ENCODE measurements around the gene GNAS. TPM values are rescaled to one million over a fixed set of nuclear protein-coding genes. Genes with fewer than 3 reads are reported as not detected.

GNAS gene
- total and polyA plus RNA-seq, 12 donors: 614 to 6,333 (median 1,418) TPM

GRCh38 chr20:58892141-58892931 lies 39.8 kb downstream of the GNAS start:
- Histone ChIP-seq H3K9me3 (replicated peaks in 1 of 3) (no peaks in the 10 kb centered on the region), H3K27me3 (no peaks in the 10 kb centered on the region), H3K4me1 (replicated peaks in 1 of 2) (peaks cover 36 to 45% of the 10 kb centered on the region in 2 donors), H3K36me3 (replicated peaks in 1 of 2) (no peaks in the 10 kb centered on the region), H3K27ac (peak overlapping the region; percentile 90 to 99 (median 98)), H3K4me3 (peak overlapping the region; percentile 63 to 95 (median 86))
- intact Hi-C loops (cut with DNase I): no loop called here
- DNase-seq: peak; percentile 70 to 86 (median 76)
- TF ChIP-seq CTCF (IDR thresholded peaks at IDR 0.05) (no peak), POLR2A (IDR thresholded peaks at IDR 0.05) (peak in 1 of 2 donors; percentile 28)
- 0 to 1% (median 0%) methylated on average over 31 to 49 of the region's 49 CpGs for WGBS, 4 donors

- TF ChIP-seq CTCF (IDR thresholded peaks at IDR 0.05): peak in 1 of 6 experiments; percentile 7
- no peak for TF ChIP-seq POLR2A (IDR thresholded peaks at IDR 0.05)
- DNase-seq: no peak
- intact Hi-C loops (cut with DNase I): no loop called here
- Histone ChIP-seq H3K4me1 (replicated peaks in 1 of 2) (peaks cover 40 to 51% of the 10 kb centered on the region in 2 donors), H3K36me3 (replicated peaks in 1 of 2) (no peaks in the 10 kb centered on the region), H3K27me3 (no peaks in the 10 kb centered on the region), H3K27ac (peak overlapping the region in 4 of 5 donors; percentile 96 to 99 (median 98)), H3K9me3 (replicated peaks in 1 of 3) (no peaks in the 10 kb centered on the region), H3K4me3 (peak overlapping the region in 2 of 4 donors; percentile 78 to 95)
- 0 to 3% (median 0%) methylated on average over 1 of the region's 1 CpG for WGBS, 4 donors
Observed at GRCh38 chr20:58892932-58893224, 40.4 kb downstream of the GNAS start.

GRCh38 chr20:58893355-58894120 lies 41.0 kb downstream of the GNAS start:
- WGBS, 4 donors: 50 to 57% (median 51%) methylated on average over 5 of the region's 5 CpGs
- TF ChIP-seq POLR2A (IDR thresholded peaks at IDR 0.05): no peak
- TF ChIP-seq CTCF (IDR thresholded peaks at IDR 0.05): peak in 1 of 6 experiments; percentile 2
- H3K36me3 ChIP-seq (replicated peaks in 1 of 2): peaks cover 0 to 1% of the 10 kb centered on the region in 2 donors
- H3K4me3 ChIP-seq: peak overlapping the region in 1 of 4 donors; percentile 78
- H3K27me3 ChIP-seq: no peaks in the 10 kb centered on the region
- peaks cover 45 to 57% of the 10 kb centered on the region in 2 donors for H3K4me1 ChIP-seq (replicated peaks in 1 of 2)
- intact Hi-C loops (cut with DNase I): no loop called here
- no peaks in the 10 kb centered on the region for H3K9me3 ChIP-seq (replicated peaks in 1 of 3)
- DNase-seq: no peak
- peak overlapping the region in 2 of 5 donors; percentile 98 to 99 for H3K27ac ChIP-seq
